NCI-H2227 (cell line): ENCODE measurements around the gene ZNF18.

Experiments
- DNase-seq: peaks from one replicate; lab custom pipeline; 2025; ENCODE audit not compliant: unreplicated experiment; lab: John Stamatoyannopoulos, UW

The ZNF18 gene

GRCh38 chr17:11997147-11997971, at the start of gene ZNF18:
TSS of gene ZNF18 (minus strand) at chr17:11997475. CDS start at chr17:11992829, 4,646 bp downstream.
- DNase-seq, result peak; percentile 92

GRCh38 chr17:12046786-12047185, 49.5 kb upstream of the ZNF18 start:
- no peak for DNase-seq

- DNase-seq, result no peak
These were observed 46.4 kb upstream of the ZNF18 start for GRCh38 chr17:12043702-12044101.

- DNase-seq, result no peak
These were observed 44.0 kb upstream of the ZNF18 start for GRCh38 chr17:12041312-12041711.

DNA sequence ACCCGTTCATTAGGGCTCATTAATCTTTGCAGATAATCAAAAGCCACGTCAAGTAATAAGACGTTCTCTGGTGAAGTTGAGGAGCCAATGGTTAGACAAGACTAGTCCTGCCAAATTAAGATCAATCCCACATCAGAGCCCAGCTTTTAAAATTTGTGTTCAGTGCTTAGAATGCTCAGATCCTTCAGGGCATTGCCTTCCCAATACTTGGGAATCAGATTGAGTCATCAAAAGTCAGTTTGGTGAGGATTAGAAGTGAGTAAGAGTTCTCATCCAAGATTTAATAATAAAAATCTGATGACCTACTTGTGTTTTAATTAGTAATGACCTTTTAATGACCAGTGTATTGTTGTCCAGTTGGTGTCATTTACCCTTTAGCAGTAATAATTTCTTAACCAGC, 43.2 kb upstream of the ZNF18 start:
- DNase-seq, result no peak

DNA sequence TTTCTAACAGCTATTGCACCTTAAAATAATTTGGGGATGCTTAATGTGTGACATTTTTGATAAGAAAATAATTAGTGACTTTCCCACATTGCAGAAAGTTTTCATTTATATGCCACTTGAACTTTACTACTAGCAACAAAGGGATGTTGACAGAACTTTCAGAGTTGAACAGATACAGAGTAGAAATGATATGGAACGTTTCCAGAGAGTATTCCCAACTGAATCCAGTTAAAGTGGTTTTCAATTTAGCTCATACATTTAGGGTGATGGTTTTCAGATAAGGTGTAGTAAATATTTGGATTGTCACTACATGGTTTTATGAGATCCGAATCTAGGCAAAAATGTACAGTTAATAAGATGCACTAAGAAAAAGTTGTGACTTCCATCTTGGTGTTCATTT, 40.7 kb upstream of the ZNF18 start:
- DNase-seq, result no peak

DNA sequence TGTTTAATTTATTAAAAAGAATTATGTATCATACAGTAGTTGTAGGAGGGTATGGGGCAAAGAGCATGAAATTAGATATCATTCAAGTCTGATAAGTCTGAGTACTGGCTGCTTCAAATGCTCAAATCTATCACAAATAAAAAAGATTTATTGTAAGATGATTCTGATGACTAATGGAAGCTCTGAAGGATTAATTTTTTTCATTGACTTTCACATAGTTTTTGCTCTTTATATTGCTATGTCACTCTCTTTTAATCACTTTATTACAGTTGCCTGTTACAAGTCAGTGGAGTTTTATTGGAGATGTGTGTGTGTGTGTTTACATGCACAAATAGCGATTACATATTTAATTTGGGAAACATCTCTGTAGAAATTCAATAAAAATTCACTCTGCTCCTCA, 38.4 kb upstream of the ZNF18 start:
- DNase-seq, result no peak

GRCh38 chr17:12034538-12034937, 37.3 kb upstream of the ZNF18 start:
- no peak for DNase-seq

- no peak for DNase-seq
These were observed 31.3 kb upstream of the ZNF18 start for GRCh38 chr17:12028611-12029010.

DNA sequence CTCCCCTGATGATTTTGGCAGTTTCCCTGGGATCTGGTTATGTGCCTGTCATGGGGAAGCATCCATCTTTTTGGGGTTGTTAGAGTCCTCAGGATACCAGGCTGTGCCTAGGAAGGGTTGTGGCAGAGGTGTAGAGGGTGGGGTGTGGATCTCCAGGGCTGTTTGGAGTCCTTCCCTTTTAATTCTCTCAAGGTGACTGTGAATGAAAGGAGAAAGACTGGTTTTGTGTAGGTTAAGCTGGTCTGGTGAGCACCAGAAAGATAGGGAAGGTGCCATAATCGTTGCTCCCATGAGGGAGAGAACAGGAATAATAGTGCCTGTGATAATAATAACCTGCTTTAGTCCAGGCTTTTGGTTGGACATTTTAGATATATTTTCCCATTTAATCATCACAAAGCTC, 30.4 kb upstream of the ZNF18 start:
- no peak for DNase-seq

DNA sequence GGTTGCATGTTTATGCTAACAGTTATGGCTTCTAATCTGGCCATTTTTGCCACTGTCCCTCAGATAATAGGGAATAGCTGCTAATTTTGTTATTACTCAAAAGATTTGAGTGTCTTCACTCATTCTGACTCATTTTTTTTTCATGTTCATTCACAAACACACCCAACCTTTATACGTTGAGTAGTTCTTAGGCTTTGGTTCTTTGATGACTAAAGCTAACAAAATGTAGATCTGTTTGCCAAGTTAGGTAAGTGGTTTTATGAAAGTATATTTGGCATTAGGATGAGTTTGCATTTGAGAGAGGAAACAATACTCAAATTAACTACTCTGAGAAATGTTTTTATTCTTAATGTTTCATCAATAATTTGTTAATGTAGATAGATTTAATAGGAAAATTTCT, 27.1 kb upstream of the ZNF18 start:
- no peak for DNase-seq

- no peak for DNase-seq
These were observed 25.0 kb upstream of the ZNF18 start for GRCh38 chr17:12022310-12022709.

DNA sequence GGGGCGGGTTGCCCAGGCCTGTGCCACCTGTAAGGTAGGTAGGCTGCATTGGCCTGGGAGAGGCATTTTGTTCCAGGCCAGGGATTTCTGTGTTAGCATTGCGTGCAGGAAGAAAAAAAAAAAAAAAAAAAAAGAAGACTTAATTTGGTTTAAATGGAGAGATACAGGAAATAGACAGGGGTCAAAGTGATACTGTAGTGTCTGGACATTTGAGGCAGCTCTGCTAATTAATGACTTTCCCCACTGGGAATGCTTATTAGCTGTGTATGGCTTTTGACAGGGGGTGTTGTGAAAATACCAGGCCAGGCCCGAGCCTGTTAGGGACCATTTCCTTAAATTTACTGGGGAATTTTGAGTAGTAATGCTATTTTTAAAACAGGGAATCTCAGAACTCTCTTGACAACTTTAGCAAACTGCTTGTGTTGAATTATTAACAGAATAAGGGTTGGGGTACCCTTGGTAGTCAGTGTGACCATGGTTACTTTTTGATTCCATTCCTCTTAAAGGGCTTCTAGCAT, 24.4 kb upstream of the ZNF18 start:
- DNase-seq, result no peak

DNA sequence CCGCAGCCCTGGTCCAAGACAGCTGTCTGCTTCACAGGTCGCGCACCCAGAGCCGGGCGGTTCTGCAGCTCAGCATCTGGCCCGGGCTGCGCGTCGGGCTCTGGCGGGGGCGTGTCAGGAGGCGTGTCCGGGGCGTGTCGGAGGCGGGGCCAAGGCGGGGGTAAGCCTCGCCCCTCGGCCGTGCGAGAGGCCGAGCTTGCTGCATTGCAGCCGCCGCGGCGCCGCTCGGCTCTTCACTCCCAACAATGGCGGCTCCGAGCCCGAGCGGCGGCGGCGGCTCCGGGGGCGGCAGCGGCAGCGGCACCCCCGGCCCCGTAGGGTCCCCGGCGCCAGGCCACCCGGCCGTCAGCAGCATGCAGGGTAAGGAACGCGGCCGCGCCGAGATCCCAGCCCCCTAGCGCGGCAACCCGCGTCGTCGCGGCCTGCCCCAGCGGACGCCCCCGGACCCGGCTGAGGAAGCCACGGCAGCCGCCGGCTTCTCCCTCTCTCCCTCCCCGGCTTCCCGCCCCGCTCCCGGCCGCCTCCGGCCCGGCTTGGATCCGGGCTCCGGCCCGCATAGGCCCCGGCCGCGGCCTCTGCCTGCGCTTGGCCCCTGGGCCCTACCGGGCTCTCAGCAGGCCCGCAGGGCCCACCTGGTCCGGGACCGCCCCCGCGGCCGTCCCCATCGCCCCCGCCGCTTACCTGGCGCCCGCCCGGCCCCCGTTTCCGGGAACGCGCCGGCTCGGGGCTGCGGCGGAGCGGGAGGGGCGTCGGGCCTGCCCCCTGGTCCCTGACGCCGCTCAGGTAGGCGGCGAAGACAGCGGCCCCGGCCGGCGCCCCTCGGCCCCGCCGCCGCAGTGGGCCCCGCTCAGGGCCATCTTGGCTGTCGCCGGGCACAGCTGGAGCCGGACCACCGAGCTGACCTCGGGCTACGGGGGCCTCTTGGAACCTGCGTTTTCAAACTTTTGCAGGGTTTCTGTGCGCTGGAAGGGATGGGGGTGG, 23.7 kb upstream of the ZNF18 start, which contains the start of gene MAP2K4:
Gene MAP2K4, plus strand, starts transcription at position 236 of the 981 bp plus-strand sequence. Its CDS starts 10 bp downstream, at position 246.
- DNase-seq, result peak; percentile 82

- no peak for DNase-seq
These were observed 10.2 kb upstream of the ZNF18 start for GRCh38 chr17:12007466-12007865.

- no peak for DNase-seq
These were observed 2.4 kb upstream of the ZNF18 start for GRCh38 chr17:11999696-12000095.

DNA sequence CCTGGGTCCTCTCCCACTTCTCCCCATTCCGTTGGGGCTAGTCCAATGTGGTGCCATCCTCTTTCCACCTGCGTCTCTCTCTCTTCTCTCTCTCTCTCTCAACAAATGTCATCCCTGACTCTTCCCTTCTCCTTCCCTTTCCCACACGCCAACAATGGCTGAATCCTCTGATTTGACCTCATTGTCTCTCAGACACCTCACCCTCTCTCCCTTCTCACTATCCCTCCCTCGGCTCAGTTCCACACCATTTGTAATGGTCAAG, 628 bp upstream of the ZNF18 start:
- DNase-seq, result no peak

GRCh38 chr17:11996722-11997146, 541 bp downstream of the ZNF18 start:
- no peak for DNase-seq

DNA sequence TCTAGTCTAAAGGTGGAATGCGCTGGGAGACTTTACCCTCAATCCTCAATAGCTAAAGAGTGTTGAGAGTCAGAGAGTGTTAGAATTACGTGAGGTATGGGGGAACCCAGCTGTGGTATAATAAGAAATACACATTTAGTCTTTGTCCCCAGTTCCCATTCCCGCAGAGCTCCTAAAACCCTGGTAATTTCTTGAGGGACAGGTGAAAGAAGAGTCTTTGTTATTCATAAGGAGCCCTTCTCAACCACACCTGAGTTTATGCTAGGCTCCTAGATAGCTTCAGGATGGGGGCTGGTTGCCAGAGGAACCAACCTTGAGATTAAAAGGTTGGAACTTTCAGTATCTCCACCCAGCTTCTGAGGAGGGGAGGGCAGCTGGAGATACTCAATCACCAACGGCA, 5.8 kb downstream of the ZNF18 start:
- no peak for DNase-seq

- no peak for DNase-seq
These were observed 6.8 kb downstream of the ZNF18 start for GRCh38 chr17:11990363-11990983.

DNA sequence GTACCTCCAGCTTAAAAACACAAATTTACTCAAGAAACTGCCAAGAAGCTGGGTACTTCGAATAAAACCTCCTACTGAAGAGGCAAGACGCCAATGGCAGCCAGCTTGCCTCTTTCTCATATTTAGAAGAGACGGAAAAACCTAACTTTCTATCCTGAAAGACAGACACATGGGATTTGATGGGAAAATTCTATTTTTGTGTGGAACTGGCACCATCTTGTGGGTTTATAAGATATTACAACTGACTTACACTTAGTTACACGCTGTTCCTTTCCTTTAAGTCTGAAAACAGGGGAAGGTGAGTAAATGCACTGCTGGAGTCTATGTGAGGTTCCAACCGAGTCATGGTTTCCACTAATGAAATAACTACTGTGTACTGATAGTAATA, 10.3 kb downstream of the ZNF18 start:
- DNase-seq, result peak; percentile 16
